Endodermal cell (in vitro differentiated cells): ENCODE results near the gene PRPSAP1. TPM values are rescaled to one million over a fixed set of nuclear protein-coding genes. Genes with fewer than 3 reads are reported as not detected.

Experiments used
- DNase-seq: peaks from one replicate; pipeline ENCODE4 v3.0.0-alpha.2; 2017
- H3K27ac ChIP-seq: 2 replicates; pipeline ENCODE4 v1.5.1; 2013; ENCODE audit warnings: mild to moderate bottlenecking, low read depth, low read length, moderate library complexity
- H3K27me3 ChIP-seq: 2 replicates; pipeline ENCODE4 v1.6.1; 2013; ENCODE audit warnings: mild to moderate bottlenecking, low read length, moderate library complexity; ENCODE audit not compliant: insufficient read depth, control insufficient read depth, poor library complexity, severe bottlenecking
- H3K36me3 ChIP-seq: 2 replicates; pipeline ENCODE4 v1.7.0; 2013; ENCODE audit warnings: mild to moderate bottlenecking, low read length, moderate library complexity; ENCODE audit not compliant: control insufficient read depth, insufficient read depth
- H3K4me1 ChIP-seq: one replicate; pipeline ENCODE4 v1.7.0; 2013; ENCODE audit warnings: low read length; ENCODE audit not compliant: control insufficient read depth, insufficient read depth
- H3K4me3 ChIP-seq: 2 replicates; pipeline ENCODE4 v1.5.1; 2013; ENCODE audit warnings: mild to moderate bottlenecking, low read length, moderate library complexity
- H3K9ac ChIP-seq: 2 replicates; pipeline ENCODE4 v1.6.1; 2013; ENCODE audit warnings: mild to moderate bottlenecking, low read length, moderate library complexity; ENCODE audit not compliant: poor library complexity, severe bottlenecking; ENCODE audit errors: extremely low read depth
- H3K9me3 ChIP-seq: 2 replicates; pipeline ENCODE4 v1.6.1; 2013; ENCODE audit warnings: mild to moderate bottlenecking, low read length, moderate library complexity; ENCODE audit not compliant: control insufficient read depth
- H3K27ac Mint-ChIP-seq: 2 replicates; pipeline ENCODE4 v1.8.0; 2020; ENCODE audit warnings: mixed read lengths
- H3K27me3 Mint-ChIP-seq: 2 replicates; pipeline ENCODE4 v1.8.0; 2021; ENCODE audit warnings: mild to moderate bottlenecking, mixed read lengths; ENCODE audit not compliant: insufficient read depth
- H3K36me3 Mint-ChIP-seq: 2 replicates; pipeline ENCODE4 v1.8.0; 2020; ENCODE audit warnings: low read depth, mixed read lengths
- H3K4me1 Mint-ChIP-seq: 2 replicates; pipeline ENCODE4 v1.8.0; 2020; ENCODE audit warnings: mixed read lengths
- H3K4me3 Mint-ChIP-seq: 2 replicates; pipeline ENCODE4 v1.8.0; 2020; ENCODE audit warnings: mild to moderate bottlenecking, moderate library complexity, mixed read lengths
- H3K9me3 Mint-ChIP-seq: 2 replicates; pipeline ENCODE4 v1.8.0; 2020; ENCODE audit warnings: mild to moderate bottlenecking, mixed read lengths
- WGBS, 2 experiments: methylation state at CpG; one replicate each; pipeline versions ENCODE4 v1.1.5 to v1.1.7; 2013; ENCODE audit warnings: missing lambda C conversion rate in 2 of 2, mixed read lengths in 1 of 2; ENCODE audit not compliant: insufficient coverage in 1 of 2, insufficient read length in 1 of 2; 5-methylcytosine and 5-hydroxymethylcytosine counted together
- total RNA-seq, 2 donors: library from RNA; stranded (reverse); fragmentation: NEBNext Ultra II Directional in 1 of 2; extraction: Animal tissue kit (Norgen Biotek cat#: 25700) in 1 of 2; gene quantifications; 2 replicates in 1 of 2; 3 replicates in 1 of 2; pipeline ENCODE4 v1.2.1, GENCODE V29; 2021
- TF ChIP-seq, protein P1 (sequence below): fragments of 200-600 bp; sonication (generic); conservative IDR thresholded peaks from 2 replicates; pipeline ENCODE4 v1.5.0; 2021; ENCODE audit warnings: antibody characterized with exemption, mild to moderate bottlenecking

Gene PRPSAP1
- total RNA-seq, 2 donors from 2014 or later = 60.9 to 89.8 TPM

- H3K4me1 ChIP-seq = no peaks in the 10 kb centered on the region
- Mint-ChIP-seq H3K4me1 (no peaks in the 10 kb centered on the region), H3K27ac (no peak overlapping the region), H3K27me3 (no peaks in the 10 kb centered on the region), H3K4me3 (no peak overlapping the region), H3K36me3 (peaks cover 57% of the 10 kb centered on the region), H3K9me3 (no peaks in the 10 kb centered on the region)
- H3K27me3 ChIP-seq = no peaks in the 10 kb centered on the region
- H3K4me3 ChIP-seq = no peak overlapping the region
- H3K9me3 ChIP-seq = no peaks in the 10 kb centered on the region
- no peak overlapping the region for H3K27ac ChIP-seq
- TF ChIP-seq, protein P1, sequence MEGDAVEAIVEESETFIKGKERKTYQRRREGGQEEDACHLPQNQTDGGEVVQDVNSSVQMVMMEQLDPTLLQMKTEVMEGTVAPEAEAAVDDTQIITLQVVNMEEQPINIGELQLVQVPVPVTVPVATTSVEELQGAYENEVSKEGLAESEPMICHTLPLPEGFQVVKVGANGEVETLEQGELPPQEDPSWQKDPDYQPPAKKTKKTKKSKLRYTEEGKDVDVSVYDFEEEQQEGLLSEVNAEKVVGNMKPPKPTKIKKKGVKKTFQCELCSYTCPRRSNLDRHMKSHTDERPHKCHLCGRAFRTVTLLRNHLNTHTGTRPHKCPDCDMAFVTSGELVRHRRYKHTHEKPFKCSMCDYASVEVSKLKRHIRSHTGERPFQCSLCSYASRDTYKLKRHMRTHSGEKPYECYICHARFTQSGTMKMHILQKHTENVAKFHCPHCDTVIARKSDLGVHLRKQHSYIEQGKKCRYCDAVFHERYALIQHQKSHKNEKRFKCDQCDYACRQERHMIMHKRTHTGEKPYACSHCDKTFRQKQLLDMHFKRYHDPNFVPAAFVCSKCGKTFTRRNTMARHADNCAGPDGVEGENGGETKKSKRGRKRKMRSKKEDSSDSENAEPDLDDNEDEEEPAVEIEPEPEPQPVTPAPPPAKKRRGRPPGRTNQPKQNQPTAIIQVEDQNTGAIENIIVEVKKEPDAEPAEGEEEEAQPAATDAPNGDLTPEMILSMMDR = no peak
- peaks cover 57% of the 10 kb centered on the region for H3K36me3 ChIP-seq
- H3K9ac ChIP-seq = no peak overlapping the region
- 91 to 97% methylated on average over 14 of the region's 14 CpGs for WGBS, 2 experiments
- no peak for DNase-seq
Measured at GRCh38 chr17:76345377-76345974, 8.2 kb downstream of the PRPSAP1 start.

DNA sequence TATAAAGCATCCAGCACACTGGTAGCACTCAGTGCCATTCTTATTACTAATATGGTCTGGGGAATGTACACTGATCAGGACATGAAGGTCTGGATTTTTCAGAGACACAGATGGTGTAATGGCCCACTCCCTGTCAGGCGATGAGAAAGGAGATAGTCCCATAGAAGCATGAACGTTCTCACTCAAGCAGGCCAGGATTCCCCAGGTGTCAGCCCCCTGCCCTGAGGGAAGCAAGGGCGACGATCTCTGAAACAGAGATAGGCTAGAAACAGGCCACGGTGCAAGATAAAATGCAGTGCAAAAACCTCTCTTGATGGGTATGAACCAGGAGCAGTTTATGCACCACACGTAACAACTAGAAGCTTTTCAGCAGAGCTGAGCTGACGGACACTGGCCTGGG lies 10.6 kb downstream of the PRPSAP1 start:
- 92 to 100% methylated on average over 7 of the region's 7 CpGs for WGBS, 2 experiments
- H3K36me3 ChIP-seq = peaks cover 51% of the 10 kb centered on the region
- H3K9ac ChIP-seq = no peak overlapping the region

GRCh38 chr17:76341301-76341700 lies 12.4 kb downstream of the PRPSAP1 start:
- Mint-ChIP-seq H3K27ac (no peak overlapping the region), H3K27me3 (no peaks in the 10 kb centered on the region)
- WGBS, 2 experiments = 97% methylated on average over 6 of the region's 6 CpGs; no CpG with 5 or more reads in 1 of the 2 experiments

More for the DNA sequence above, 10.6 kb downstream of the PRPSAP1 start:
- H3K4me3 ChIP-seq = no peak overlapping the region
- no peak overlapping the region for H3K27ac ChIP-seq
- no peaks in the 10 kb centered on the region for H3K9me3 ChIP-seq
- H3K27ac Mint-ChIP-seq = no peak overlapping the region
- no peaks in the 10 kb centered on the region for H3K9me3 Mint-ChIP-seq
- no peak for DNase-seq
- H3K4me1 ChIP-seq = no peaks in the 10 kb centered on the region
- H3K27me3 ChIP-seq = no peaks in the 10 kb centered on the region
- H3K36me3 Mint-ChIP-seq = peaks cover 58% of the 10 kb centered on the region
- H3K4me1 Mint-ChIP-seq = no peaks in the 10 kb centered on the region
- TF ChIP-seq, protein P1 = no peak
- H3K4me3 Mint-ChIP-seq = no peak overlapping the region
- H3K27me3 Mint-ChIP-seq = no peaks in the 10 kb centered on the region

More at GRCh38 chr17:76341301-76341700, 12.4 kb downstream of the PRPSAP1 start:
- Mint-ChIP-seq H3K4me3 (no peak overlapping the region), H3K4me1 (peaks cover 3% of the 10 kb centered on the region), H3K9me3 (no peaks in the 10 kb centered on the region), H3K36me3 (peaks cover 48% of the 10 kb centered on the region)
- Histone ChIP-seq H3K9ac (no peak overlapping the region), H3K27me3 (no peaks in the 10 kb centered on the region), H3K9me3 (no peaks in the 10 kb centered on the region), H3K36me3 (peaks cover 40% of the 10 kb centered on the region), H3K27ac (no peak overlapping the region), H3K4me3 (no peak overlapping the region), H3K4me1 (no peaks in the 10 kb centered on the region)
- TF ChIP-seq, protein P1 = no peak
- no peak for DNase-seq
